NCI-H446 treated with DMSO at 0.1 percent for 48 hours (cell line): ENCODE data around the gene LRRC19.

Source experiments
- DNase-seq: peaks from one replicate; lab custom pipeline; 2025; lab: John Stamatoyannopoulos, UW

Gene LRRC19

GRCh38 chr9:26955921-26956859, 49.3 kb downstream of the LRRC19 start, which contains the start of gene IFT74:
Gene IFT74 (plus strand): TSS chr9:26956412. CDS start chr9:26961968, 5,556 bp downstream.
- peak; percentile 96 for DNase-seq

- no peak for DNase-seq
Observed at GRCh38 chr9:26955222-26955903, 50.1 kb downstream of the LRRC19 start.

GRCh38 chr9:26954050-26954508, 51.4 kb downstream of the LRRC19 start:
- DNase-seq = no peak

- no peak for DNase-seq
Observed at GRCh38 chr9:26951794-26952193, 53.7 kb downstream of the LRRC19 start.

- DNase-seq = no peak
Observed at GRCh38 chr9:26950521-26950920, 55.0 kb downstream of the LRRC19 start.

- no peak for DNase-seq
Observed at GRCh38 chr9:26949637-26950069, 55.8 kb downstream of the LRRC19 start.

- DNase-seq = no peak
Observed at GRCh38 chr9:26947736-26948135, 57.7 kb downstream of the LRRC19 start.

GRCh38 chr9:26946753-26947727, 58.4 kb downstream of the LRRC19 start, which contains the start of gene PLAA:
Gene PLAA (minus strand): TSS chr9:26947242. CDS start chr9:26947045, 197 bp downstream.
- peak; percentile 82 for DNase-seq

GRCh38 chr9:26945591-26945990, 59.9 kb downstream of the LRRC19 start:
- no peak for DNase-seq
